Heart right ventricle (tissue), 16 donors: Measurements from ENCODE around the gene RNASE4. TPM values are rescaled to one million over a fixed set of nuclear protein-coding genes. Genes with fewer than 3 reads are reported as not detected.

Source experiments
- ATAC-seq, 8 donors: fragments of 200-7000 bp; cut with Tn5 transposase; one replicate each; pipeline ENCODE4 v1.9.1; 2020; ENCODE audit warnings: mild to moderate bottlenecking in 8 of 8, moderate library complexity in 8 of 8, moderate number of reproducible peaks in 1 of 8
- DNase-seq, 2 donors: peaks; one replicate each; pipeline ENCODE4 v3.0.0-alpha.2; 2020
- H3K27ac ChIP-seq, 10 donors: fragments of 200-600 bp; sonication (generic) in 2 of 10; one replicate each; pipeline versions ENCODE4 v1.5.0 to v1.8.0; 2020 to 2022; ENCODE audit warnings: mild to moderate bottlenecking in 3 of 10
- H3K27me3 ChIP-seq, 7 donors: fragments of 200-600 bp; one replicate each; pipeline ENCODE4 v1.8.0; 2021 to 2022; ENCODE audit warnings: mild to moderate bottlenecking in 2 of 7
- H3K36me3 ChIP-seq, 9 donors: fragments of 200-600 bp; sonication (generic) in 1 of 9; one replicate each; pipeline versions ENCODE4 v1.5.0 to v1.8.0; 2020 to 2022; ENCODE audit warnings: mild to moderate bottlenecking in 2 of 9
- H3K4me1 ChIP-seq, 9 donors: fragments of 200-600 bp; sonication (generic) in 1 of 9; one replicate each; pipeline versions ENCODE4 v1.5.0 to v1.8.0; 2020 to 2022; ENCODE audit warnings: mild to moderate bottlenecking in 4 of 9
- H3K4me3 ChIP-seq, 10 donors: fragments of 200-600 bp; sonication (generic) in 2 of 10; one replicate each; pipeline versions ENCODE4 v1.5.0 to v1.8.0; 2020 to 2022; ENCODE audit warnings: mild to moderate bottlenecking in 7 of 10, moderate library complexity in 2 of 10
- H3K9me3 ChIP-seq, 11 donors: fragments of 200-600 bp in 10 of 11; sonication (generic) in 2 of 11; one replicate each; pipeline versions ENCODE4 v1.5.0 to v1.8.0; 2013 to 2022; ENCODE audit warnings: mild to moderate bottlenecking in 2 of 11, control low read depth in 1 of 11, moderate library complexity in 1 of 11
- WGBS, 2 donors: extraction: QIAGEN DNeasy Blood & Tissue Kit; methylation state at CpG; one replicate each; pipeline ENCODE4 v1.1.7; 2013; ENCODE audit warnings: inconsistent platforms in 1 of 2; 5-methylcytosine and 5-hydroxymethylcytosine counted together
- intact Hi-C, 10 donors: fragments of 100-400 bp; cut with DNase I; formaldehyde crosslinking; loops; one replicate each; pipeline versions ENCODE4 v1.11.1 to v1.14.2; 2022
- polyA plus RNA-seq, 2 donors: library from polyadenylated mRNA; stranded (reverse); fragments of 200-250 nt; gene quantifications; one replicate each; pipeline ENCODE4 v1.2.3, GENCODE V29; 2013
- total RNA-seq, 10 donors: library from RNA; stranded (reverse); fragmentation: NEBNext Ultra II Directional in 3 of 10; extraction: Animal tissue kit (Norgen Biotek cat#: 25700) in 3 of 10; gene quantifications; one replicate each; pipeline versions ENCODE4 v1.2.1 to v1.2.4, GENCODE V29; 2021 to 2023
- TF ChIP-seq, protein P1 (sequence below), 9 donors: fragments of 200-600 bp; sonication (generic) in 2 of 9; IDR thresholded peaks; one replicate each; pipeline versions ENCODE4 v1.5.0 to v1.8.0; 2021 to 2022; ENCODE audit warnings: antibody characterized with exemption in 9 of 9, mild to moderate bottlenecking in 5 of 9, moderate library complexity in 1 of 9
- donor health status: Arrhythmogenic right ventricular cardiomyopathy.
- donor health status: ischemic (EF 13 %, LVEDD 7.1; RV severe dilation, severe dysfunction).
- donor health status: healthy with polysubstance abuse.
- donor health status: DM: no; HTN: yes; CAD: no.
- donor health status: DM: no; HTN: no; CAD: no.
- donor health status: ischemic (EF 25% LVEDD 6.9; RV normal size, moderate dysfunction).
- donor health status: ischemic (EF 25% LVEDD 5.7; RV mildly dilated, moderate dysfunction).
- donor health status: healthy.
- donor health status: DM: yes; HTN: yes; CAD: no.
- donor health status: Ischemic cardiomyopathy.
- donor health status: ischemic (EF 35%, LVEDD 5.7; RV mildly dilated, moderate dysfunction).
- donor health status: nonischemic (EF 11% LVEDD 7.7; RV severe dilation, severe dysfunction).
- donor health status: DM: yes; HTN: yes; CAD: no.
- donor health status: PGD.
- donor health status: ischemic (EF 29% LVEDD 5.4; RV normal size, mild dysfunction).
- donor health status: nonischemic (EF 23%, LVEDD 6.1; RV moderate dilation, normal function).

The RNASE4 gene
- total and polyA plus RNA-seq, 12 donors, result 2.3 to 16.2 (median 4.5) TPM

GRCh38 chr14:20687362-20688166 lies 3.2 kb downstream of the RNASE4 start:
- no peak overlapping the region for H3K27ac ChIP-seq
- intact Hi-C loops, result loop anchor here in 6 of 10 donors (5.0 to 10.0 kb wide), 7 partner anchors 75 to 417 kb away; partner anchors contain the start of genes CCNB1IP1 (in 2 of the 6), PIP4P1 (in 2 of the 6), PNP (in 2 of the 6) and TEP1 (in 2 of the 6)
- no peaks in the 10 kb centered on the region for H3K27me3 ChIP-seq
- H3K9me3 ChIP-seq, result no peaks in the 10 kb centered on the region
- peaks cover 0 to 37% (median 9%) of the 10 kb centered on the region in 9 donors for H3K4me1 ChIP-seq
- DNase-seq, result no peak
- TF ChIP-seq, protein P1, sequence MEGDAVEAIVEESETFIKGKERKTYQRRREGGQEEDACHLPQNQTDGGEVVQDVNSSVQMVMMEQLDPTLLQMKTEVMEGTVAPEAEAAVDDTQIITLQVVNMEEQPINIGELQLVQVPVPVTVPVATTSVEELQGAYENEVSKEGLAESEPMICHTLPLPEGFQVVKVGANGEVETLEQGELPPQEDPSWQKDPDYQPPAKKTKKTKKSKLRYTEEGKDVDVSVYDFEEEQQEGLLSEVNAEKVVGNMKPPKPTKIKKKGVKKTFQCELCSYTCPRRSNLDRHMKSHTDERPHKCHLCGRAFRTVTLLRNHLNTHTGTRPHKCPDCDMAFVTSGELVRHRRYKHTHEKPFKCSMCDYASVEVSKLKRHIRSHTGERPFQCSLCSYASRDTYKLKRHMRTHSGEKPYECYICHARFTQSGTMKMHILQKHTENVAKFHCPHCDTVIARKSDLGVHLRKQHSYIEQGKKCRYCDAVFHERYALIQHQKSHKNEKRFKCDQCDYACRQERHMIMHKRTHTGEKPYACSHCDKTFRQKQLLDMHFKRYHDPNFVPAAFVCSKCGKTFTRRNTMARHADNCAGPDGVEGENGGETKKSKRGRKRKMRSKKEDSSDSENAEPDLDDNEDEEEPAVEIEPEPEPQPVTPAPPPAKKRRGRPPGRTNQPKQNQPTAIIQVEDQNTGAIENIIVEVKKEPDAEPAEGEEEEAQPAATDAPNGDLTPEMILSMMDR (IDR thresholded peaks at IDR 0.05), result no peak
- ATAC-seq, result no peak
- no peak overlapping the region for H3K4me3 ChIP-seq
- no peaks in the 10 kb centered on the region for H3K36me3 ChIP-seq
- WGBS, 2 donors, result 96 to 98% methylated on average over 5 of the region's 5 CpGs

DNA sequence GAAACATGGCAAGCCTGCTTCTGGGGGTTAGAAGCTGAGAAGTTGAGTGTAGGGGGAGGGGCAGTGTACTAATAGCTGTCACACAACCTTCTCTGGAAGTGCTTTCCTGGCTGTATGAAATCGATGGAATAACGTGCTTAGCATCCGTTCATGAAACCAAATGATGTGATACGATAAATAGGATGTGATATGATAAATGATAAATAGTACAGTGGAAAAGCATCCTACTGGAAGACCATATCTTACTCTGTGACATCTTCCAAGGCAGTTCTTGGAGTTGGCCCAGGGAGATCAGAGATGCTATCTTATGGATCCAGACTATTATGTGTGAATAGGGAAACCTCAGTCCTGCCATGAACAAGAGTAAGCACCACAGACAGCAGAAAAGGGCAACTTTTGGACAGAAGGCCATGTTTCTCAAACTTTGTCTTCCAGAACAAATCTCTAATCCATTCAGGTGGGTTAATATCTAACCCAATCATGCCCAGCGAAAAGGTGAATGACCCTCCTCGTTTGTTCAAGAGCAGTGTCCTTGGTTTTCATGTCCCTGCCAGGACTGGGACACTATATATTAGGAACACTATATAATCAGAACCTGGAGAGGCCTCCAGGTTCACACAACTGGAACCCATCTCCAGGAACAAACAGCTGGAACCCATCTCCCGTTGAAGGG lies 3.9 kb downstream of the RNASE4 start, which contains the start of gene ANG:
ANG (plus strand) TSS at position 598 of the 673 bp plus-strand sequence. CDS start 4,801 bp downstream, outside the sequence.
- Histone ChIP-seq H3K9me3 (no peaks in the 10 kb centered on the region), H3K27ac (no peak within 1 kb of the TSS), H3K4me3 (no peak within 1 kb of the TSS), H3K4me1 (peaks cover 0 to 36% (median 9%) of the 10 kb centered on the region in 9 donors), H3K36me3 (no peaks in the 10 kb centered on the region), H3K27me3 (no peaks in the 10 kb centered on the region)
- ATAC-seq, result no peak
- WGBS, 2 donors, result 75% methylated on average over 7 of the region's 7 CpGs
- TF ChIP-seq, protein P1 (IDR thresholded peaks at IDR 0.05), result no peak
- intact Hi-C loops, result loop anchor here in 6 of 10 donors (5.0 to 10.0 kb wide), 7 partner anchors 76 to 416 kb away; partner anchors contain the start of genes CCNB1IP1 (in 2 of the 6), PIP4P1 (in 2 of the 6), PNP (in 2 of the 6) and TEP1 (in 2 of the 6)
- DNase-seq, result no peak

GRCh38 chr14:20690848-20691640 lies 6.7 kb downstream of the RNASE4 start:
- Histone ChIP-seq H3K27ac (peak overlapping the region in 1 of 10 donors; percentile 14), H3K4me3 (no peak overlapping the region), H3K4me1 (peaks cover 0 to 15% (median 6%) of the 10 kb centered on the region in 9 donors), H3K36me3 (peaks cover 0 to 19% (median 0%) of the 10 kb centered on the region in 9 donors), H3K9me3 (no peaks in the 10 kb centered on the region), H3K27me3 (no peaks in the 10 kb centered on the region)
- intact Hi-C loops, result loop anchor here in 7 of 10 donors (2.0 to 10.0 kb wide), 4 partner anchors 156 to 284 kb away; no protein-coding TSS in a partner anchor
- ATAC-seq, result peak; percentile 67 to 89 (median 82)
- 28% methylated on average over 9 of the region's 9 CpGs for WGBS, 2 donors
- peak in 1 of 2 donors; percentile 57 for DNase-seq
- TF ChIP-seq, protein P1 (IDR thresholded peaks at IDR 0.05), result peak; percentile 66 to 92 (median 85)
